MCF 10A (cell line): Measurements from ENCODE around the gene EEF1AKMT3. TPM values are rescaled to one million over a fixed set of nuclear protein-coding genes. Genes with fewer than 3 reads are reported as not detected.
A peak's percentile ranks its signal among the peaks of the same experiment; 100 is the strongest.

Experiments
- BruUV-seq: library from RNA; stranded (reverse); fragments of 400-500 nt; replicated peaks from 2 replicates; lab custom pipeline; 2021; lab: Mats Ljungman, UMichigan
- CTCF ChIA-PET: fragments of 300-600 bp; sonication (Branson Sonifier 250); formaldehyde crosslinking; extraction: SDS; loops from one replicate; lab custom pipeline; 2021; ENCODE audit warnings: antibody characterized with exemption, inconsistent platforms; lab: Yijun Ruan, JAX
- POLR2A ChIA-PET: fragments of 300-600, 350-650 bp; sonication (Branson Sonifier 250); formaldehyde crosslinking; extraction: SDS; loops from one replicate; lab custom pipeline; 2020; ENCODE audit warnings: antibody characterized with exemption, inconsistent platforms; lab: Yijun Ruan, JAX
- DNase-seq: peaks from one replicate; pipeline ENCODE4 v3.0.0-alpha.2; 2018; ENCODE audit not compliant: unreplicated experiment
- H3K27ac Mint-ChIP-seq: one replicate; pipeline ENCODE4 v1.8.0; 2022; ENCODE audit warnings: mild to moderate bottlenecking, low read depth, mixed read lengths; ENCODE audit not compliant: unreplicated experiment
- H3K27me3 Mint-ChIP-seq: one replicate; pipeline ENCODE4 v1.8.0; 2022; ENCODE audit warnings: mixed read lengths; ENCODE audit not compliant: insufficient read depth, unreplicated experiment
- H3K36me3 Mint-ChIP-seq: one replicate; pipeline ENCODE4 v1.8.0; 2022; ENCODE audit warnings: mild to moderate bottlenecking, moderate library complexity, mixed read lengths; ENCODE audit not compliant: insufficient read depth, unreplicated experiment
- H3K4me1 Mint-ChIP-seq: one replicate; pipeline ENCODE4 v1.8.0; 2022; ENCODE audit warnings: mixed read lengths; ENCODE audit not compliant: insufficient read depth, unreplicated experiment
- H3K4me3 Mint-ChIP-seq: one replicate; pipeline ENCODE4 v1.8.0; 2022; ENCODE audit warnings: mild to moderate bottlenecking, moderate library complexity, mixed read lengths; ENCODE audit not compliant: unreplicated experiment
- H3K9me3 Mint-ChIP-seq: one replicate; pipeline ENCODE4 v1.8.0; 2022; ENCODE audit warnings: mixed read lengths; ENCODE audit not compliant: unreplicated experiment
- intact Hi-C: fragments of 100-400 bp; cut with micrococcal nuclease; formaldehyde crosslinking; loops from 2 replicates; pipeline ENCODE4 v1.14.1; 2022
- total RNA-seq: library from RNA; stranded (reverse); gene quantifications from 2 replicates; pipeline ENCODE4 v1.2.3, GENCODE V29; 2022
- TF ChIP-seq, protein P1 (sequence below): fragments of 200-600 bp; IDR thresholded peaks from one replicate; pipeline ENCODE4 v1.8.0; 2022; ENCODE audit warnings: antibody characterized with exemption, mild to moderate bottlenecking; ENCODE audit not compliant: unreplicated experiment

The EEF1AKMT3 gene
- total RNA-seq, 1 experiment from 2014 or later, result 8.1 TPM

GRCh38 chr12:57758552-57759359 is 13.7 kb upstream of the EEF1AKMT3 start:
- no peaks in the 10 kb centered on the region for H3K27me3 Mint-ChIP-seq
- H3K4me1 Mint-ChIP-seq, result peaks cover 20% of the 10 kb centered on the region
- no peaks in the 10 kb centered on the region for H3K9me3 Mint-ChIP-seq
- ChIA-PET CTCF (interaction anchor here (0.5 to 2.3 kb wide), 15 partner anchors 9 to 299 kb away, joined by 3 to 13 read pairs (median 4); partner anchors contain the start of gene GLI1), POLR2A (interaction anchor here (0.9 to 2.0 kb wide), 3 partner anchors 13 to 24 kb away, joined by 3 to 8 read pairs (median 5); partner anchors contain the start of genes EEF1AKMT3, METTL1, TSFM and TSPAN31)
- BruUV-seq, result no TSS peak
- intact Hi-C loops, result no loop called here
- DNase-seq, result no peak
- peaks cover 19% of the 10 kb centered on the region for H3K36me3 Mint-ChIP-seq
- no peak overlapping the region for H3K4me3 Mint-ChIP-seq
- TF ChIP-seq, protein P1, sequence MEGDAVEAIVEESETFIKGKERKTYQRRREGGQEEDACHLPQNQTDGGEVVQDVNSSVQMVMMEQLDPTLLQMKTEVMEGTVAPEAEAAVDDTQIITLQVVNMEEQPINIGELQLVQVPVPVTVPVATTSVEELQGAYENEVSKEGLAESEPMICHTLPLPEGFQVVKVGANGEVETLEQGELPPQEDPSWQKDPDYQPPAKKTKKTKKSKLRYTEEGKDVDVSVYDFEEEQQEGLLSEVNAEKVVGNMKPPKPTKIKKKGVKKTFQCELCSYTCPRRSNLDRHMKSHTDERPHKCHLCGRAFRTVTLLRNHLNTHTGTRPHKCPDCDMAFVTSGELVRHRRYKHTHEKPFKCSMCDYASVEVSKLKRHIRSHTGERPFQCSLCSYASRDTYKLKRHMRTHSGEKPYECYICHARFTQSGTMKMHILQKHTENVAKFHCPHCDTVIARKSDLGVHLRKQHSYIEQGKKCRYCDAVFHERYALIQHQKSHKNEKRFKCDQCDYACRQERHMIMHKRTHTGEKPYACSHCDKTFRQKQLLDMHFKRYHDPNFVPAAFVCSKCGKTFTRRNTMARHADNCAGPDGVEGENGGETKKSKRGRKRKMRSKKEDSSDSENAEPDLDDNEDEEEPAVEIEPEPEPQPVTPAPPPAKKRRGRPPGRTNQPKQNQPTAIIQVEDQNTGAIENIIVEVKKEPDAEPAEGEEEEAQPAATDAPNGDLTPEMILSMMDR, result no peak
- H3K27ac Mint-ChIP-seq, result no peak overlapping the region

GRCh38 chr12:57759360-57759980 is 12.9 kb upstream of the EEF1AKMT3 start:
- intact Hi-C loops, result no loop called here
- Mint-ChIP-seq H3K27me3 (no peaks in the 10 kb centered on the region), H3K27ac (no peak overlapping the region), H3K9me3 (no peaks in the 10 kb centered on the region), H3K36me3 (peaks cover 25% of the 10 kb centered on the region), H3K4me3 (no peak overlapping the region), H3K4me1 (peaks cover 21% of the 10 kb centered on the region)
- ChIA-PET CTCF (interaction anchor here (0.6 to 2.3 kb wide), 20 partner anchors 8 to 1176 kb away, joined by 3 to 13 read pairs (median 4); partner anchors contain the start of genes EEF1AKMT3 and METTL1), POLR2A (interaction anchor here (0.6 to 2.0 kb wide), 5 partner anchors 13 to 49 kb away, joined by 3 to 8 read pairs (median 3); partner anchors contain the start of genes EEF1AKMT3, METTL1, TSFM and TSPAN31)
- BruUV-seq, result no TSS peak
- TF ChIP-seq, protein P1, result peak; percentile 33
- DNase-seq, result peak; percentile 63

DNA sequence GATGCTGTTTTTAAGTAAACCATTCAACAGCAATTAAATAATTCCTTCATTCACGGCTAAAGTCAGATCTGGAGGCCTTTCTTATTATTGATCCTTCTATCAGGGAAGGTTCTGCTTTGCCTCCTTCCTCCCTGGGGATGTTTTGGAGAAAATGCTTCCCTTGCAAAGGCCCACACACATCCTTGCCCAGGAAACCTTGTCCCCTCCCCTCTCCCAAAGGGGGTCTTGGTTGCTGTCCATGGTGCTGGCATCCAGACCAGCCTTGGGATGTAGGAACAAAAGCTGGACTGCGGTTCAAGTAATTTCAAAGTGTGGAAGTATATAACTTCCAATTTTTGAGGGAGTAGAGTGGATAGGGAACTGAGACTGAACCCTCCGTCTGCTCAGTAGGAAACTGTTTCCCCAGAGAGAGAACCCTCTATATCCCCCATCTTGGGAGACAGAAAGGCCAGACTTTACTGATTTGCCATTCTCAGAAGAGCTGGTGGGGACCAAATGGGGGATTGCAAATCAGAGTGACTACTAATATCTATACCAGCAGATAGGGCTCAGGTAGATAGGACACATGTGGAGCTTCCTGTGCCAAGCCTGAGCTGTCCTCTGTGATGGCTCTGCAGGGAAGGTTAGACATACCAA is 11.9 kb upstream of the EEF1AKMT3 start:
- CTCF ChIA-PET, result interaction anchor here (0.5 to 2.3 kb wide), 6 partner anchors 8 to 207 kb away, joined by 3 to 13 read pairs (median 4); partner anchors contain the start of gene CDK4
- Mint-ChIP-seq H3K4me3 (no peak overlapping the region), H3K27ac (no peak overlapping the region), H3K4me1 (peaks cover 18% of the 10 kb centered on the region), H3K27me3 (no peaks in the 10 kb centered on the region), H3K9me3 (no peaks in the 10 kb centered on the region), H3K36me3 (peaks cover 25% of the 10 kb centered on the region)
- no peak for DNase-seq
- TF ChIP-seq, protein P1, result no peak
- intact Hi-C loops, result no loop called here
- no TSS peak for BruUV-seq
- POLR2A ChIA-PET, result interaction anchor here (1.2 to 2.0 kb wide), 2 partner anchors 14 to 23 kb away, joined by 3 to 8 read pairs; partner anchors contain the start of gene TSFM
